Activated CD4-positive, alpha-beta T cell treated with anti-CD3 and anti-CD28 coated beads, Interleukin-2, amount 50 U/mL, for 24 hours (primary cell): Measurements from ENCODE around the gene SKI.

ENCODE experiments used
- DNase-seq, 2 donors: peaks; one replicate each; pipeline ENCODE4 v3.0.0-alpha.2; 2020; ENCODE audit warnings: low read depth in 1 of 2, low spot score in 1 of 2

SKI gene

DNA sequence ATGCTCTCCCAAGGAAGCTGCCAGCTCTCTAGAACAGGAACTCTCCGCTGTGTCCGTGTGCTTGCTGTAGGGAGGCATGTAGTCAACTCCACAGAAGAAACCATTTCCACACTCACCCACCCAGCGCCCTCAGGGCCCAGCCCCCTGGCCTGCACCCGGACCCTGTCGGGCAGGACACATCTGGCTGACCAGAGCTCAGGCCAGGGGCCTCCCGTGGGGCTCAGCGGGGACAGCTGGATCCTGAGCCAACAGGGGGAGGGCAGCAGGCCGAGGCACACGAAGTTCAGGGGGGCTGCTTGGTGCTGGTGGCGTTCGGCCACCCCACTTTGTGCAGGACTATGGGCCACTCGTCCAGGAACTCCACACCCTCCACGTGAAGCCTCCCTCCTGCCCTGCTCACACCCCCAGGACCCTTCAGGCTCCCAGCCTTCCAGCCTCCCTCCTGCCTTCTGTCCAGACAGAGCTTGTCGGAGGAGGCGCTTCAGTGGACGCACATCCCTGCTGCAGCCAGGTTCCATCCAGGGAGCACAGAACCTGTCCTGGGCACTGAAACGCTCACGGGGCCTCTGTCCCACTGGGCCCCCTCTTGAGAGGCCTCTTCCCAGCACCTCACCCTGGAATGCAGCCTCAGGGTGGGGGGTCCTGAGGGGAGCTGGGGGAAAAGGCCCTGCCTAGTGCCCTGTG lies 18.6 kb upstream of the SKI start:
- DNase-seq = no peak

DNA sequence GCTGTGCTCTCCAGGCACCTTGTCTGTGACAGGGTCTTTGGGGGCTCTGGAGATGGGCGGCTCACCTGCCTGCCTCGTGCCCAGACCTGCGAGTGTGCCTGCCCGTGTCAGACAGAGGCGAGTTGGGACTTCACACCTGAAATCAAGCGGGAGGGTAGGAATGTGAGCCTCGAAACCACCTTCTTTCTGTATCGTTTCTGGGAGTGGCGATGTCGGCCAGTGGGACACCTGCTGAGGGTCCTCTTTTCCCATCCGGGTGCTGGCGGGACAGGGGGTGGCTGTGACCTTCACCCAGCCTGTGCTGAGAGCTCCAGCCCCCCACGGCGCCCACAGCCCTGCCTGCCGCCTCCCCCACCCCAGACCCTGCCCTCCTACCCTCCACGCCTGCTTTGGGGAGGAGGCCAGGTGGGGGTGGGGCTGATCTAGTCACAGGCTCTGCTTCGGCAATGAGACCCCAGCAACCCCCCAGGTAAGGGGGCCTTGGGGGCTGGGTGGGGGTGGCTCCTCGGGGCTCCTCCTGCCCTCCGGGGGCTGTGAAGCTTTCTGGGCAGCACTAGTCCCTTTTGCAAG lies 17.9 kb upstream of the SKI start:
- DNase-seq = no peak

DNA sequence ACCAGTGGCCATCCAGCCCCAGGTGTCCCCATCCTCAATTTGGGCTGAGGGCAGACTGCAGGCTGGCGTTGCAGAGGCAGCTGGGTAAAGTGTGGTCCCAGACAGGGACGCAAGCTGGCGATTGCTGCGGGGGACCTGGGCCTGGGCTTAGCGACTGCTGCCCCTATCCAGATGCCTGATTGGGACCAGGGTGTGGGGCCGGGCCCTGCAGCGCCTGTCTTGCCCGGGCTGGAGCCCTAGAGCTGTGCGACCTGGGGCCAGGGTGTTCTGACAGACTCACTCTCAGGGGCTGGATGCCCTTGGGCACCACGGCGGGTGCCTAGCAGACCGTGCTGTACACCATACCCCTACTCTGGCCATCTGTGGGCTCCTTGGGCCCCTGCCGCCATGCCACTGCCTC lies 17.3 kb upstream of the SKI start:
- DNase-seq = no peak

DNA sequence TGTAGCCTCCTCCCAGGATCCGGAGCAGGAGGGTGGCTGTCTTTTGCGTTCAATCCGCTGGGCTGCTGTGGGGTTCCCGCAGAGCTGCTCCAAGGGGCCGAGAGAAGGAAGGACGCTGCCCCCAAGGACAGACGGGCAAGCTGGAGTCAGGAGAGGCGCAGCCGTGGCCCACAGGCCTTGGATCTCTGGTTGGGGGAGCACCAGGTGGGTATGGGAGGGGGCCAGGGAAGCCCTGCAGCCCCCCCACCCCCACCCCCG lies 15.9 kb upstream of the SKI start:
- DNase-seq = no peak

- DNase-seq = no peak
Measured at GRCh38 chr1:2212532-2213491, 15.3 kb upstream of the SKI start.

DNA sequence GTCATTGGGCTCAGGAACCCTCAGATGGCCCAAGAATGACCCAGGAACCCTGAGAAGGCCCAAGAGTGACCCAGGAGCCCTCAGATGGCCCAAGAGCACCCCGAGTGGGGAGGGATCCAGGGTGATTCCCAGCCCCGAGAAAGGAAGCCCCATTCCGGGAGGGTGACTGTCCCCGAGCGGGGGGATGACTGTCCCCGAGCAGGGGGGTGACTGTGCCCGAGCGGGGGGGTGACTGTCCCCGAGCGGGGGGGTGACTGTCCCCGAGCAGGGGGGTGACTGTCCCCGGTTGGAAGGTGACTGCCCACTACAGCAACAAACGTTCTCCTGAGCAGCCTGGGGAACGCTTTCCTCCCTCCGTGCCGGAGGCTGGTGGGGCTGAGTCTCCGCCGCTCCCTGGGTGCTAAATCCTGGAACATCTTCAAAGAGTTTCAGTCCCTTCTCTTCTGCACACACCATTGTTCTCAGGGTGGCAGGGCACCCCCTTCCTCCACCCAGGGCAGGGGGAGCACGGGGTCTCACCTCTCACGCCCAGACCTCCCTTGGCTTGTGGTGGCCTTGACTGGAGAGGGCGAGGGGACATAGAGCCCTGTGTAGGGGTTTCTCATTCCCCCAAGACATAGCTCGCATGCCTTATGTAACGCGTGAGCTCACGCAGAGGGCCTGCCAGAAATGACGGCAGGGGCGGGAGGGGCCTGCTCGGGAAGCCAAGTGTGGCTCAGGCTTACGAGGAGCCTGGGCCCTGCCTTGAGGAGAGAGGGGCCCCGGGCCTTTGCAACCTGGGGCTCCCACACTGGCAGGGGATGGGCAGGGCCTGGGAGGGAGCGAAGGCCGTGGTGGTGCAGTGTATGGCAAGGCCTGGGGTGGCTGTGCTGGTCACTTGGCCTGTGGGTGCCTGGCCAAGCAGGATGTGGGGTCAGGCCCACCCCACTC lies 14.3 kb upstream of the SKI start:
- no peak for DNase-seq

- no peak for DNase-seq
Measured at GRCh38 chr1:2214541-2215241, 13.4 kb upstream of the SKI start.

DNA sequence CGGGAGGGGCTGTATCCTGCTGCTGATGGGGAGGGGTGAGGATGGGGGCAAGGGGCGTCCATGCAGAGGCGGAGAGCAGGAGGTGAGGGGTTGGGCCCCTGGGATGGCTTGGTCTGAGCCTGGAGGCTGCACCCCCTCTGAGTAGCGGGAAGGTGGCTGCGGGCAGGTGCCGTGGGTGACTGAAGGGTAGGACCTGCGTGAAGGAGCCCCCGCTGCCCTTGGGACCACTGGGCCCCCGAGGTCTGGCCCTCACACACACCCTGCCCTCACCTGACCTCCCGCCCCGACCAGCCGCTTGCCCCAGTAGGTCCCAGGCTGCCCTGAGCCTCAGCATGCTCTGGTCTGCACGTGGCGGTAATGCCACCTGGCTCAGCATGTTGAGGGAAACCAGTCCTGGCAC lies 12.8 kb upstream of the SKI start:
- no peak for DNase-seq

DNA sequence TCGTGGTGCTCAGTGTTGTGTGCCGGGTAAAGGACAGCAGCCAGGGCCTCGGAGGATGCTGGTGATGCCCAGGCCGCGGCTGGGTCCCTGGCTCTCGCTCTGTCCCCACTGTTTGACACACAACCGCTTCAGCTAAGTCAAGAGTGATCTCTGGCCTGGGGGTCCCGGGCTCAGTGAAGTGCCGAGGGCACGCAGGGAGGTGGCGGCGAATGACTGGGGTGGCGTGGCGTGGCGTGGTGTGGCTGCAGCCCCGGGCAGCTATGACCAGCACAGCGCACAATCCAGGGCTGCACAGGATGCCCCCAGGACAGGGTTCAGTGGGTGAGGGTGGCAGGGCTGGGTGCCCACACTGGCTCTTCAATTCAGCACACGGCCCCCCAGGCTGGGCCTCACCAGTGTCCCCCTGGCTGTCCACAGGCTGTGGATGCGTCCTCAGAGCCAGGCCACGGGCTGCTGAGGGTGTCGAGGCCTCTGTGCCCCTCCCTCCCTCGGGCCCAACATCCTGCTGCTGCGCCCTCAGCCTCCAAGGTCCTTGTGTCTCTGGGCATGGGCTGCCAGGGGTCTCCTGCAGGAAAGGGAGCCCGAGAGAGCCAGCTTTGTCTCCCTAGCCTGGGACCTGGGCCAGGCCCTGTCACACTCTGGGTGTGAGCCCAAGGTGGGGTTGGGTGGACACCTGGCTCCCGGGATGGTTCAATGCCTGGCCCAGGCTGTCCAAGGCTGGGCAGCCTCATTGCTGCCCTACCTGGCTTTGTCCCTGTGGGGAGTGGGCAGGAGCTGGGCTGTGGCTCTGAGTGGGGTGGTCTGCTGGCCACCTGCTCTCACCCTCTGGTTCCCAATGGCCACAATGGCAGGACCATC lies 12.0 kb upstream of the SKI start:
- DNase-seq = no peak

DNA sequence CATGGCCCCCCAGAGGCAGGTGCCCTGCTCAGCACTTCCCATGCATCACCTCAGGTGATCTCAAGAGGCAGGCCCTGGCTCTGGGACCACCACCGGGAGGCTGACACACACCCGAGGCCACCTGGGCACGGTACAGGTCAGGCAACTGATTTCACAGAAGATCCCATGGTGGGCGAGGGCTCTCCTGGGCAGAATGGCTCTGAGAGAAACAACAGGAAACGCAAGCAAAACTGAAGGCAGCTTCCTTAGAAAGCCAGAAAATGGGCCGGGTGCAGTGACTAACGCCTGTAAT lies 11.4 kb upstream of the SKI start:
- no peak for DNase-seq

- DNase-seq = no peak
Measured at GRCh38 chr1:2221271-2221670, 6.8 kb upstream of the SKI start.

- DNase-seq = no peak
Measured at GRCh38 chr1:2224170-2224584, 3.9 kb upstream of the SKI start.

- no peak for DNase-seq
Measured at GRCh38 chr1:2224631-2225428, 3.3 kb upstream of the SKI start.

DNA sequence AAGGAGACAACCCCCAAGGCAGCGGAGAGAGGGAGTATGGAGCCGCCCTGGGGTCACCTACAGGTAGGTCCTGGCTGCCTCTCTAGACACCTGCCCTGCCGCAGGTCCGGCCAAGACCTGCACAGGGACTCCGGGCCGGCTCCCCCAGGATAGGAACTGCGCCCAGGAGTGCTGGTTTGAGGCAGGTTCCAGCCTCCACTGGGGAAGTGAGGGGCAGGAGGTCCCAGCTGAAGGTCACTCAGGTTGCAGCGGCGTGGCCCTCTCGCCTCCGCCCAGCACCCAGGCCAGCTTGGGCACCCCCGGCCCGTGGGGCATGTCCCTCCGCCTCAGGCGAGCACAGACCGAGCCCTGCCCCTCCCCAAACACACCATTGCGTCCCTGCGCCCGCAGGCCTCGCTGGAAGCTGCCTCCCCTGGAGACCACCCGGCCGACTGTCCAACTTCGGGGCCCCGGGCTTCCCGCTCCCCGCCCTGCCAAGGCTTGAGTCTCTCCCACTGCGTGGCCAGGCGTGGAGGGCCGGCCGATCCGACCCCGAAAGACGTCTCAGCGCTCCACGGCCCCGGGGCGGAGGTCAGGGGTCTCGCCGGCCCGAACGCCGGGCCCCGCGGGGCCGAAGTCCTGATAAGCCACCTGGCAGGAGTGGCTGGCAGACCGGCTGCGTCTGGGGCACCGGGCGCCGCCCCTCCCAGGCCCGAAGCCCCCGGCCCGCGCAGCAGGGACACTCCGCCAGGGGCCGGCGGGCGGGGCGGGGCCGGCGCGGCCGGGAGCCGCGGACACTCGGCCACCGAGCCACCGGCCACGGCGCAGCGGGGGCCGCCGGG lies 1.4 kb upstream of the SKI start:
- DNase-seq = no peak

- DNase-seq = peak; percentile 91
Measured at GRCh38 chr1:2227346-2228156, 568 bp upstream of the SKI start.

- no peak for DNase-seq
Measured at GRCh38 chr1:2228694-2229036, 546 bp downstream of the SKI start.

GRCh38 chr1:2229037-2229864 lies 1.1 kb downstream of the SKI start:
- no peak for DNase-seq
